ENCODE results near the gene PACRG.

Gene PACRG

DNA sequence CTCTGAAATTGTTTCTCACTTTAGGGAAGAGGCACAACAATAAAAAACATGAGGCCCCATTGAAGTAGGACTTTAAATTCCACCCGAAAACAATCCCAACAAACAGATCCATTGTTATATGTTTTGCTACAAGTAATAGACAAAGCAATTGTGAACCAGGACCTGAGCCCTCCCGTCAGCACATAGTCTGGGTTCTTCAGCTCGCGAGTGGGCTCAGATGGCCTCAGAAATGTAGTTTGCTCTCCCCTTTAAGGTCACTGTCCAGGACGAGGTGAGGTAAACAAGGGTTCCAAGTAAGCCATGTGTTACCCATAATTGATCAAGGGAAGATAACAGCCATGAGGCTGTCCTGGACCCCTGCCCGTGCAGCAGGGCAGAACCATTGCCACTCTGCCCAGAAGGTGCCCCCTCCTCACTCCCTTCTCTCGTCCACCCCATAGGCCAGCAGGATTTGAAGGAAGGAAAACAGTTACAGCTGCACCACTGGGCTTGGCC is 526.6 kb downstream of the PACRG start:
- no peak for DNase-seq

GRCh38 chr6:163255265-163255664 is 527.5 kb downstream of the PACRG start:
- no peak for DNase-seq

DNA sequence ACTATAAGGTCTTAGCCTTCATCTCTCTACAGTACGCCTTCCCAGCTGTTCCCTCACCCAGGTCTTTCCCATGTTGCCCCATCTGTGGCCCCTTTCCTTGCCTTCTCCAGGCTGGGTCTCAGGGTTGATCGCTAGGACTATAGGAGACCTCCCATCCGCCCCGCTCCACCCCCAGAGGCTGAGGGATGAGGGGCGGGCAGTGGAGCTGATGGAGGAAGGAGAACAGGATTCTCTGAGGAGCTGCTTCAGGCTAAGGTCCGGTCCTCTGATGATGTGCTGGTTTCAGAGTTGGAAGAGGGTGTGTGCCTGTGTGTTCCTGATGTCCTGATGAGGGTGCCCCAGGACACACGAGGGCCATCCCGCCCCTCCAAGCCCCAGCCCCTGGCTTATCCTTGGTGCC is 531.9 kb downstream of the PACRG start:
- DNase-seq, result no peak

DNA sequence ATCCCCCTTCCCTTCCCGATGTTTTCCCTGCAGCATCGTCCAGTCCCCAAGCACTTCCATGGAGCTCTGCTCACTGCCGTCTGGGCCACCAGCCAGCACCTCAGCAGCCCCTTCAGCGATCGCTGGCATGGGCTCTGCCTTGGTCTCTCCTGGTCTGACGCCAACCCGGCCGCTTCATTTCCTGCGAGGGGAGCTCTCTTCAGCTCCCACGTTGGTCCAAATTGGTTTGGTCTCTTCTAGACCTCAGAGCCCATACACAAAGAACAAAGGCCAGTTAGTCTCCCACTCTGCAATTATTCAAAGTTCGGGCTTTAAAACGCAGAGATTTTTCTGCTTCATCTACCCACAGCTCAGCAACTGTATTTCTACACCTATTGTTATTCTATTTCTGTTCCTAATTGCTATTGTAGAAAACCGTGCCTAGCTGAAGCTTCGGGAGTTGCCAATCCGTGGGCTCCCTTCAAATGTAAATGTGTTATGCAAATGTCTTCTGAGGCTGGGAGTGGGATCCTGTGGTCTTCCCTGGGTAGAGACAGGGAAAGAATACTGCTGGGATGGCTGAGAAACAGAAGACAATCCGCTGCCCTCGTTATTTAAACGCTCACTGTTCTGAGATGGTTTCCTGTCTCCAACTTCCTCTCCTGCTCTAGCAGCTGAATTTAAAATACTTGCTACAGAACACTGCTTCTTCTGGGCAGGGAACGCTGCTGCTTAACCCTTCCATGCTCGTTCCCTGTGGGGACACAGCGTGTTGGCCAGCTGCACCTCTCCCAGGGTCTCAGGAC is 532.5 kb downstream of the PACRG start:
- DNase-seq, result no peak

GRCh38 chr6:163260911-163261310 is 533.1 kb downstream of the PACRG start:
- no peak for DNase-seq

DNA sequence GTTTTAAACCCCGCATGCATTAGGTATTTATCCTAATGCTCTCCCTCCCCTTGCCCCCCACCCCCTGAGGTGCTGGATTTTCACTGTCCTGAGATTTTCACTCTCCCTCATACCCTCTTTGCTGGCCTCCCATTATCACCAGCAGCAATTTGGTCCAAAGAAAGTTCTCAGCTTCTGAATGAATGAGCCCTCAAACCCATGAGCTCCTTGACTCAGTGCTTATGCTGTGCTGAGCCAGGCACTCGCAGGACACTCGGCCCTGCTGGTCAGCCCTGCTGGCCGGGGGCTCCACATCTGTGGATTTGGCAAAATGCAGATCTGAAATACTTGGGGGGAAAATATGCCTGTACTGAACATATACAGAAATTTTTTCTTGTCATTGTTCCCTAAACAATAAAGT is 533.6 kb downstream of the PACRG start:
- DNase-seq, result no peak

DNA sequence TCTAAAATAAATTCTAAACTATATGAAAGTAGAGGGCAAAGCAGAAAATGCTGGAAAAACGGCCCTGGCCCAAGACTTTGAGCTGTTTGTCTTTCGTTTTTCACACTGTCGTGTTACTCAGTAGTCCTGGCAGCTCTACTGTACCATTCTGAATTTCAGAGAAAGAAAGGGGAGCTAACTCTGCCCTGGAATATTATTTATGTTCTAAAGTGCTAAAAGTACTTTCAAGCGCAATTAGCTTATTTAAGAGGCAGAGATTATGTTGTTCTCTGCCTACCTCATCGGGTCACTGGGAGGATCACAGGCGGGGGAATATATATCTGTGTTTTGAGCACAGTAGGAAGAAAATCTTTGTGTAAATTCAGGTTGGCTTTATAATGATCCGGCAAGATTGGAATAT is 534.3 kb downstream of the PACRG start:
- DNase-seq, result no peak

DNA sequence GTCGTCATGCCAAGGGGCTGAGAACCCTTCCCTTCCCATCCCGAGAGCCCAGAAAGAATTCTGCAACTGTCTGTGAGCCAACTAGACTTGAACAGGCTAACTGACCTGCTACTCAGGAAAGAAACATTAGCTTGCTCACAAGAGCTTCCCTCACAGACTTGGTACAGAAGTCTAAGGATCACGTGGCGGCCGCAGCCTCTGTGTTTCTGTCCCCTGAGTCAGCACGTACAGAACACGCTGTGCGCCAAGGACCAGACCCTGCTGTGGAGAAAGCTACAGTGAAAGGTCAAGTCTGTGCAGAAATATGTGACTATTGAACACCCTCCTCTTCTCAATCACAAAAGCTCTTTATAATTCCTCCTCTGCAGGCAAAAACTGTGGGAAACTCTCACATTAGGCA is 535.4 kb downstream of the PACRG start:
- DNase-seq, result no peak

- DNase-seq, result no peak
Observed at GRCh38 chr6:163263998-163264661, 536.4 kb downstream of the PACRG start.

DNA sequence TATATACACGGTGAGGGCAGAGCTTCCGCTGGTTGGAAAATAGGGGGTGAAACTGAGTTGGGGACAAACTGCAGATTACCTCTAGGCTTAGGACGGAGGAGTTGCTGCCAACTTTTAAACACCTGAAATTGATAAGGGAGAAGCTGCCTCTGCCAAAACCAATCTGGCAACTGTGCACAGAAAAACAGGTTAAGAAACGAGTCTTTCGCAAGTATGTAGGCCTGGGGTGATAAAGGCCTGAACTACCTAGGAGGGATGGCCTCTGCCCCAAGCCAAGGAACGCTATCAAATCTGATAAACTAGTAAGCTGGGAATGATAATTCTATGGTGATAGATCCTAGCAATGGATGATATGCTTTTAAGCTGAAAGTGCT is 536.9 kb downstream of the PACRG start:
- DNase-seq, result no peak

- DNase-seq, result no peak
Observed at GRCh38 chr6:163281634-163282033, 553.9 kb downstream of the PACRG start.

DNA sequence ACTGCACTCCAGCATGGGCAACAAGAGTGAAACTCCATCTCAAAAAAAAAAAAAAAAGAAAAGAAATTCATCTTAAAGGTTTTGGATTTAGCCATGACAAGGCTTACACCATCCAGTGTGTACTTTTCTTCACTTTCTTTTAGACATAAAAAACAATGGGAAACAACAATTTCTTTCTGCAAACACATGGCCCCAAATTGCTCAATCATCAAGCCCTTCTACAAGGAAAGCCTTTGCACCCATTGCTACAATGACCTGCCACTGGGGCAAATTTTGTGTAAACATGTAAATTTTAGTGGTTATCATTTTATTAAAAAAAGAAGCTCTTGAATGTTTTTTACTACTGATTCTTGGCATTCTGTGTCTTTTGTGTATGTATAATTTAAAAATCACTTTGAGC is 554.9 kb downstream of the PACRG start:
- DNase-seq, result no peak

GRCh38 chr6:163284151-163284550 is 556.4 kb downstream of the PACRG start:
- no peak for DNase-seq

- DNase-seq, result no peak
Observed at GRCh38 chr6:163285691-163286090, 557.9 kb downstream of the PACRG start.

GRCh38 chr6:163287626-163288025 is 559.9 kb downstream of the PACRG start:
- no peak for DNase-seq

- DNase-seq, result no peak
Observed at GRCh38 chr6:163288066-163288465, 560.3 kb downstream of the PACRG start.

GRCh38 chr6:163288915-163289314 is 561.1 kb downstream of the PACRG start:
- DNase-seq, result no peak

DNA sequence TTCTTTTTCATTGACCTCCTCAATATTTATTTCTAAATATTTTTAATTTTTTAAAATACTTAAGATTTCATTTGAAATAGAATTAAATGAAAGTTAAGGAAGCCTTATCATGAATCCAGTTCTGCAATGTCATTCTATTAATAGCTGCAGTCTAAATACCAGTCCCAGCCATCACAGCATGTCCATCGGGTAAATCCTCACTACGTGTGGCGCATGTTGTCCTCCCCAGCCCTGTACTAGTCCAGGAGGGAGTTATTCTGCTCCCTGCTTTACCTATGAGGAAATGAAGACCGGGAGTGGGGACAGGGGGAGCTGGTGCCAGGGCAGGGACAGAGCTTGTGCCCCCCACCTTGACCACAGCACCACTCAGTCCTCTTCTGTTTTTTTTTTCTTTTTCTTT is 561.7 kb downstream of the PACRG start:
- no peak for DNase-seq

GRCh38 chr6:163290545-163291274 is 562.9 kb downstream of the PACRG start:
- DNase-seq, result no peak

DNA sequence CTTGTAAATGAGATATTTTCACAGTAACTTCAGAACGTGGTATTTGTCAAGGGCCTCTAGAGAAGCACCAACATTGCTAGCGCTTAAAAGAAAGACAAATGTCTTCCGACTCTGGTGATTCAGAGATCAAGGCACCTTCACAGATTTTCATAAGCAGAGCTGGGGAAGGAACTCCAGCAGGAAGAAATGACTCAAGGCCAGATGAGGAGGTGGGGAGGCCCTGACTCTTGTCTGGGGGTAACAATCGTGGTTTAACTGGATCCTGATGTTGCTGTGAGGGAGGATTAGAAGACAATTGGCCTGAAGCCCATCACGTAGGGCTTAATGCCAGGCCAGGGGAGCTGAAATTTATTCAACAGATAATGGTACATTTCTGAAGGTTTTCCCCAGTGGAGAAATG is 563.8 kb downstream of the PACRG start:
- no peak for DNase-seq

DNA sequence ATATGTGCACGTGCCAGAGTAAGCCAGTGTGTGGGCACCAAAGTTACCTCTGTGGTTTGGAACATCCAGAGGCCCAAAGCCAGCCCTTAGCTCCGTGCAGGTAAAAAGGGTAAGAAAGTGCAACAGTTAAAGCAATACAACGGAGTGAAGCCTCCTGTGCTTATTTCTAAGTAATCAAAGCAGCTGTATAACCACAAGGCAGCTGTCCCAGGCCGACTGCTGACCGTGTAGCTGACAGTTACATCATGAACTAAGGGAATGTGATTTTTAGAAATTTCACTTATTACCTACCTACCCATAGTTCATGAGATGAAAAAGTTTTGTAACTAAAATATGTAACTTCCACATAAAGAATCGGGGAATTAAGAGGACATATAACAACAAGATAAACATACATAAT is 565.5 kb downstream of the PACRG start:
- DNase-seq, result no peak

- DNase-seq, result no peak
Observed at GRCh38 chr6:163294734-163295133, 567.0 kb downstream of the PACRG start.

DNA sequence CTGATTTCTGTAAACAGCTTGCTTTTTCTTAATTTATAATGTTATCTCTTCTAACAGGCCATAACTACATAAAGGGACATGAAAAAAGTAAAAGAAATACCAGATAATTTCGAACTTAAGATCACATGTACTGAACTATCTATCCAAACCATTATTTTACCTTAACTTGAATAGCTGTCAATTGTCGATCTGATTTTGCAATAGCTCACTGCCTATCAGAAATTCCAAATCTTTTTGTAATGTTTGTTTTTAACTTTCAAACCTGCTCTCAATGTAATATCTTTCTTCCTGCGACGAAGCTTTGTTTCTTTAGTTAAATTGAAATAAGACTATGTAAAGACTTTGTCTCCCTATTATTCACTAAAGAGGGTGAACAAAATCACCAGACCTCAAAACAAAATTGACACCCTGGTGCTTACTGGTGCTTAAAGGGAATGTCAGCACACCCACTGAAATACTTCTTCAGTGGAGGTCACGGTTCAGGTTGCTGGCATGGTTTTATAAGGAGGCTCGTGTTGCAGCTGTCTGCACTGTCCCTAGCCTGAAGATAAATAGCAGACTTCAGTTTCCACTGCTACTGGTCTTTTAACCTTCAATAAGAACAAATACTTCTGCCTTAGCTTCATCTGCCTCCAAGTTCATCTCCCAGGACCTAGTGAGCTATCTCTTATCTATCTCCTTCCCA is 569.2 kb downstream of the PACRG start:
- no peak for DNase-seq

All from stimulated activated CD8-positive, alpha-beta memory T cell treated with anti-CD3 and anti-CD28 coated beads, Interleukin-4, amount 100 ng/mL, for 48 hours (primary cell).